ENCODE results near the gene CHST12.
"Not testable (repeated sequence)": the region's sequence is repeated elsewhere in the genome, so short reads cannot be mapped to it uniquely, and the experiment has no call there.

Gene CHST12

GRCh38 chr7:2435146-2435545 lies 31.7 kb downstream of the CHST12 start:
- DNase-seq (ENCODE audit: low read depth in 2 of 2), result no peak

GRCh38 chr7:2436341-2437104 lies 33.1 kb downstream of the CHST12 start:
- no peak for DNase-seq (ENCODE audit: low read depth in 2 of 2)

GRCh38 chr7:2437136-2437535 lies 33.7 kb downstream of the CHST12 start:
- no peak for DNase-seq (ENCODE audit: low read depth in 2 of 2)

GRCh38 chr7:2437537-2438148 lies 34.2 kb downstream of the CHST12 start:
- DNase-seq (ENCODE audit: low read depth in 2 of 2), result no peak

- DNase-seq (ENCODE audit: low read depth in 2 of 2), result no peak
These were observed 34.8 kb downstream of the CHST12 start for GRCh38 chr7:2438186-2438585.

- DNase-seq (ENCODE audit: low read depth in 2 of 2), result no peak
These were observed 35.4 kb downstream of the CHST12 start for GRCh38 chr7:2438775-2439174.

- DNase-seq (ENCODE audit: low read depth in 2 of 2), result no peak
These were observed 37.3 kb downstream of the CHST12 start for GRCh38 chr7:2440608-2441245.

- no peak for DNase-seq (ENCODE audit: low read depth in 2 of 2)
These were observed 38.1 kb downstream of the CHST12 start for GRCh38 chr7:2441430-2442058.

- DNase-seq (ENCODE audit: low read depth in 2 of 2), result no peak
These were observed 40.1 kb downstream of the CHST12 start for GRCh38 chr7:2443491-2443890.

- DNase-seq (ENCODE audit: low read depth in 2 of 2), result peak in 1 of 2 experiments; percentile 6
These were observed 41.1 kb downstream of the CHST12 start for GRCh38 chr7:2444476-2444875.

- DNase-seq (ENCODE audit: low read depth in 2 of 2), result no peak
These were observed 41.6 kb downstream of the CHST12 start for GRCh38 chr7:2445047-2445446.

GRCh38 chr7:2445898-2446555 lies 42.6 kb downstream of the CHST12 start:
- no peak for DNase-seq (ENCODE audit: low read depth in 2 of 2)

- no peak for DNase-seq (ENCODE audit: low read depth in 2 of 2)
These were observed 43.3 kb downstream of the CHST12 start for GRCh38 chr7:2446676-2447075.

GRCh38 chr7:2450198-2451107 lies 47.0 kb downstream of the CHST12 start:
- DNase-seq (ENCODE audit: low read depth in 2 of 2), result no peak

- DNase-seq (ENCODE audit: low read depth in 2 of 2), result peak in 1 of 2 experiments; percentile 12
These were observed 48.0 kb downstream of the CHST12 start for GRCh38 chr7:2451171-2452073.

- no peak for DNase-seq (ENCODE audit: low read depth in 2 of 2)
These were observed 48.7 kb downstream of the CHST12 start for GRCh38 chr7:2452074-2452507.

GRCh38 chr7:2452643-2453270 lies 49.3 kb downstream of the CHST12 start:
- DNase-seq (ENCODE audit: low read depth in 2 of 2), result no peak

GRCh38 chr7:2453849-2454248 lies 50.4 kb downstream of the CHST12 start:
- not testable (repeated sequence) for DNase-seq (ENCODE audit: low read depth in 2 of 2)

GRCh38 chr7:2459674-2460073 lies 56.3 kb downstream of the CHST12 start:
- DNase-seq (ENCODE audit: low read depth in 2 of 2), result no peak

Measured in fibroblast of skin of left biceps (primary cell).